ENCODE results near the gene SLC12A1.
A peak's percentile ranks its signal among the peaks of the same experiment; 100 is the strongest.
"Not testable (repeated sequence)": the region's sequence is repeated elsewhere in the genome, so short reads cannot be mapped to it uniquely, and the experiment has no call there.

Gene SLC12A1

DNA sequence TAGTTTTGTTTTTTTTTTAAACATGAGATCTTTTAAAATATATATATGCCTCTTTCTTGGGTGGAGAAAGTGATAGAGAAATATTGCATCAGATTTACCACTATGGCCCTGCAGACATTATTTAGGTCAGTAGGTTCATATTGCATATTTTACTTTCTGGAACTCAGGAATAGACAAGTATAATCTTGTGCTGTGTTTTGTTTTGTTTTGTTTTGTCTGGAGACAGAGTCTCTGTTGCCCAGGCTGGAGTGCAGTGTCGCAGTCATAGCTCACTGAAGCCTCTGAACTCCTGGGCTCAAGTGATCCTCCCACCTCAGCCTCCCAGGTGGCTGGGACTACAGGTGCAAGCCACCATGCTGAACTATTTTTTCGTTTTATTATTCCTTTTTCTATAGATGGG, 103.6 kb downstream of the SLC12A1 start:
- no peak for DNase-seq (ENCODE audit: low read depth)

GRCh38 chr15:48313216-48313615, 107.1 kb downstream of the SLC12A1 start:
- no peak for DNase-seq (ENCODE audit: low read depth)

DNA sequence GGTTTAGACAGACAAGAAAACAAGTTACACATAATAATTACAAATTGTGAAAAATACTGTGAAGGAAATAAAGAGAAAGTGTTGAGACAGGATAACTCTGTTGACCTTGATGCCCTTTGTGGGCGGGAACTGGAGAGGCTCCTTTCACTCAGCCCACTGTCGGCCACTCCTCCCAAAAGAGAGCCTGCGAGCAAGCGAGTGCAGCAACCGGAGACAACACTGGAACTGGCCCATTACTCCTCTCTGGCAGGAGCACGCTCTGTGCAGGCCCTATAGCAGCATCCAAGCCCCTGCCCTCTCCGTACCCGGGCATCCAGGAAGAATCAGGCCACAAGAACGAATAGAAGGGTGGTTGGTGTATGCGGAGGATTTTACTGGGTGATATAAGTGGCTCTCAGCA, 108.9 kb downstream of the SLC12A1 start:
- no peak for DNase-seq (ENCODE audit: low read depth)

- no peak for DNase-seq (ENCODE audit: low read depth)
These were observed 111.1 kb downstream of the SLC12A1 start for GRCh38 chr15:48317221-48317620.

DNA sequence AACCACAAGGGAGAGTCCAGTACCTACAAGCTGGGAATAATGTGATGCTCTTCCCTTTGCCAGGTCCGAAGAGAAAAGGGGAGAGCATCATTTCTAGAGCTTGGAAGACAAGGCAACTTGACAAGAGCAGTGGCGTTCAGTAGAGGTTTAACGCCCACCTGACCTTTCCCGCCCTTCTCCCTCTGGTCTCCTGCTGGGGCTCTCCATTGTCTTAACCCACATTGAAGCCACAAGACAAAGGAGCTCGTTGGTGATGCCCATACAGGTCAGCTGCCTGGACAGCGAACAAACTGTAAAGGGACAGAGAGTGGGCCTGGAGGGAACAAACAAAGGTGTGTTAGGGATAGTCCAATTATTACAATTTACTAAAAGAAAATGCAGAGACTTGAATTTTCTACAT, 112.0 kb downstream of the SLC12A1 start:
- DNase-seq (ENCODE audit: low read depth): no peak

- no peak for DNase-seq (ENCODE audit: low read depth)
These were observed 117.2 kb downstream of the SLC12A1 start for GRCh38 chr15:48323294-48323693.

DNA sequence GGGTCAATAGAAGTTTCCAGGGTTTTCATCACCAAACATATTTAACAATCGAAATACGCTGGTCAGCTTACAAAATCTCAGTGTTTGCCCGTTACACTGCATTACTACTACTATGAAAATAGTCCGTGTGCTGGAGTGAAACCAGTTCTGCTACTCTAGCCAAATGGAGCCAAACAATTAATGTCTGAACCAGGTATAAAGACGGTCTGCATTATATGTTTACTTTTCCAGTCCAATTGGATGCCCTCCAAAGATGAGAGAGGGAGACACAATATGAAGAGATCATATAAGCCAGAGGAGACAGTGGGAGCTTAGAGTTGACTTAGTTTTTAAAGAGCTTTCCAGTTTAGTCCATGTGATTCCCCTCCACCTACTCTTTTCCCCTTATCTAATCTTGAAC, 118.8 kb downstream of the SLC12A1 start:
- DNase-seq (ENCODE audit: low read depth): no peak

- DNase-seq (ENCODE audit: low read depth): no peak
These were observed 119.3 kb downstream of the SLC12A1 start for GRCh38 chr15:48325400-48325799.

DNA sequence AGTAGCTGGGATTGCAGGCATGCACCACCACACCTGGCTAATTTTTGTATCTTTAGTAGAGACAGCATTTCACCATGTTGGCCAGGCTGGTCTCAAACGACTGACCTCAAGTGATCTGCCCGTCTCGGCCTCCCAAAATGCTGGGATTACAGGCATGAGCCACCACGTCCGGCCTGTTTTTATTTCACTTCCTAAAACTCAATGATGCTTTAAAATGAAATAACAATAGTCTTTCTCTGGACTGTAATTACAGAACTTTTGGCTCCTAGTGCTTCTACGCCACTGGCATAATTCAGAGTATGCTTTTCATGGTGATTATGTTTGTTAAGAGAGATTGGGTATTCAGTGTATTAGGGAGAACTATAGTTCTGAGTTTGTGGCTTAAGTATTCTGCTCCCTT, 120.1 kb downstream of the SLC12A1 start:
- not testable (repeated sequence) for DNase-seq (ENCODE audit: low read depth)

- no peak for DNase-seq (ENCODE audit: low read depth)
These were observed 124.1 kb downstream of the SLC12A1 start for GRCh38 chr15:48330105-48330785.

DNA sequence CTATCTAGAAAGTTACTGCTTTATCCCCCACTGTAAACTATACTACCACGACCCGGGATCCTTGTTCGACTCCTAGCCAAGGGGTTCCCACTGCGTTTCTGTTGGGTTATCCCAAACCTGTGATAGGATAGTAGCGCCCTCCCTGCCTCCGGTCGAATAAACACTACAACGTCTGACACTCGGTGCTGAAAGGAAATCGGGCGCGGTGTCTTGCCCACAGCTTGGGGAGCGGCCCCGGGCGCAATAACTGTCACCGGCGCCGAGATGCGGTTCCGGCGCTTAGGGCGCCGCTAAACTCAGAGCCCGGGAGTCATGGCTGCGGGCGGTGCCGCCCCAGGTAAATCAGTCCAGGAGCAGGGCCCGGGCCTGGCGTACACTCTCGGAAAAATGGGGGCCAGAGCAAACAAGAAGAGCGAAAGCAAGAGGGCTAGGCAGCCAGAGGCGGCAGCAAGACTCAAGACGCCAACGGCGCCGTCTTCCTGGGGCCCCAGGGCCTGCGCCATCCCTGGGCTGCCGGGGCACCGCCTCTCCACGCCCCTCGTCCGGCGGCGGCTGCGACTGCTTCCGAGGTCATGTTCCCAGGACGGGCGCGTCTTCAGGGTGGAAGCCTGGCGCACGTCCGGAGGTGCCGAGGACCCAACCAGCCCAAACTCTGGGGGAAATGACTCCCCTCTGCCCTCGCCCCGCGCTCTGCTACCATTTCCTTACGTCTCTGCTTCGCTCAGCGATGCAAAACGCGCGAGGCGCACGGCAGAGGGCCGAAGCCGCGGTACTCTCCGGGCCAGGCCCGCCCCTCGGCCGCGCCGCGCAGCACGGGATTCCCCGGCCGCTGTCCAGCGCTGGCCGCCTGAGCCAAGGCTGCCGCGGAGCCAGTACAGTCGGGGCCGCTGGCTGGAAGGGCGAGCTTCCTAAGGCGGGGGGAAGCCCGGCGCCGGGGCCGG, 125.0 kb downstream of the SLC12A1 start, which contains the start of gene DUT:
TSS of gene DUT (plus strand) at position 575 of the 941 bp plus-strand sequence. CDS start at position 662, 87 bp downstream.
- DNase-seq (ENCODE audit: low read depth): peak; percentile 61

DNA sequence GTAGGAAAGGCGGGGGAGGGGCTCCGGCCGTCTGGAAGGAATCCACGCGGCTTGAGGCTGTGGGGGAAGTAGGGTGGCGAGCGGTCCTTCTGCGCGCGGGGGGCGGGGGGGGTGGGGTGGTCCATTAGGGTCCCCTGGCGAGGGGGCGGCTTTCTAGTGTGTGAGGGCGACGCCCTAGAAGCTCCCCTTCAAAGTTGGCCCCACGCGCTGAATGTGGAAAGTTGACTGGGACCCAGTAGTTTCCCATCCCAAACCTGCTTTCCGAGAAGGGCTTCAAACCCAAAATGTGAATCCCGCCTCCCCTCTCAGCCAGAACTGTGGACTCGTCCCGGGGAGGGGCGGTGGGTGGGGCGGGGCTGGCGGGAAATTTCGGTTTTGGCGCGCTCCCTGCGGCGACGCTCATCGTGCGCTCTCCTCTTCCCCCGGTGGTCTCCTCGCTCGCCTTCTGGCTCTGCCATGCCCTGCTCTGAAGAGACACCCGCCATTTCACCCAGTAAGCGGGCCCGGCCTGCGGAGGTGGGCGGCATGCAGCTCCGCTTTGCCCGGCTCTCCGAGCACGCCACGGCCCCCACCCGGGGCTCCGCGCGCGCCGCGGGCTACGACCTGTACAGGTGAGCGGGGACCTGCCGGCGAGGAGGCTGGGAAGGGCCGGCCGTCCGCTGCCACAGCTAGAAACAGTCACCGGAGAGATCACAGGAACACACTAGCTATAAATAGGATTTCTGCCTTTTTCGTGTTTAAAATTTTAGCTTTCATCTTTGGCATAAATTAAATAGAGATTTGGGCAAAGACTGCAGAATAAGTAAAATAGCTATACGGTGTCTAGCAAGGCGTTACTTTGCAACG, 125.9 kb downstream of the SLC12A1 start:
- peak; percentile 40 for DNase-seq (ENCODE audit: low read depth)

DNA sequence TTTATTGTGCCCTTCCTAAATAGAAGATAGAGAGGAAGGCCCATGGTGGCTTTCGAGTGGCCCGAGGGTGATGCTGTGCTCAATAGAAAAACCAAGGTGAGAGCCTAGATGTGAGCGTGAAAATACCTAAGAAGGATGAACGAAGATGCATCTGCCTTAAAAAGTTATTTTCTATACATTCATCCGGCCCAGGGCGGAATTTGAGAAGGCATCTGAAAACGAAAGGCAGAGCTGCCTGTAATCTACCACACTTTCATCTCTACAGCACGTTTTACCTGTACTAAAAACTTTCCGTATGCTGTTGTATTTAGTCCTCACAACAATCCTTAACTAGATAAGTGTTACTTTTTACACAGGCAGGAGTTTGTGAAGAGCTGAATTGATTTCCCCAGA, 126.5 kb downstream of the SLC12A1 start:
- no peak for DNase-seq (ENCODE audit: low read depth)

- no peak for DNase-seq (ENCODE audit: low read depth)
These were observed 127.4 kb downstream of the SLC12A1 start for GRCh38 chr15:48333540-48333939.

GRCh38 chr15:48334260-48334659, 128.2 kb downstream of the SLC12A1 start:
- DNase-seq (ENCODE audit: low read depth): no peak

GRCh38 chr15:48336940-48337339, 130.8 kb downstream of the SLC12A1 start:
- DNase-seq (ENCODE audit: low read depth): no peak

DNA sequence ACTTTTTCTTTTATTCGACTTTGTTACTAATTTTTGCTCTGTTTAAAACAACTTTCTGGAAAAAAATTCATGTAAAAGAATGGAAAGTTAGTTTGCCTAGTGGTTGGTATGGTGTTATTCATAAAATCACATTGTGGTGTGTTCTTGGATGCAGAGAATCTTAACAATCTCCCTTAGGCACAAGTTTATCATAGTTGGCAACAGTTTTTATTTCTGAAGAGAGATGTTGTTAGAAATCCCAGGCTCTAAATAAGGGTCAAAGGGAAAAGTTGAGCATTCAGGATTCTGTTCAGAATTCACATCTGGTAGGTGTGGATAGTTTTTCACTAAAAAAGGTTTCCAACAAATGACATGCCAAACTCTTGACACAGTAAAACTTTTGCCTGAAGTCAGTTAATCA, 131.5 kb downstream of the SLC12A1 start:
- DNase-seq (ENCODE audit: low read depth): no peak

DNA sequence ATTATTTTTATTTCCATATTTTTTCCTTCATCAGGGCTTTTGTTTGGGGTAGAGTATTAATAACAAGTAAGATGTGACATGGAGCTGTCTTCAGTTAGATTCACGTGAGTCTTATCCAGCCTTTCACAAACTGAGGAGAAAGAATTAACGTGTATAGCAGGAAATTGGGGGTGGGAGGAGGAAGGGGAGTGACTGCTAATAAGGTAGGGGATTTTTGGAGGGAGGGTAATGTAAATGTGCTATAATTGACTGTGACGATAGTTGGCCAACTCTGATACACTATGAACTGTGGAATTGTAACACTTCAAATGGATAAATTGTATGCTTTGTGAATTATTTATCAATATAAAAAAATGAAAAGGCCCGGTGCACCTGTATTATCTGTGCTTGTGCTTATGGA, 134.0 kb downstream of the SLC12A1 start:
- no peak for DNase-seq (ENCODE audit: low read depth)

- DNase-seq (ENCODE audit: low read depth): no peak
These were observed 137.8 kb downstream of the SLC12A1 start for GRCh38 chr15:48343865-48344264.

- DNase-seq (ENCODE audit: low read depth): no peak
These were observed 139.4 kb downstream of the SLC12A1 start for GRCh38 chr15:48345516-48345915.

DNA sequence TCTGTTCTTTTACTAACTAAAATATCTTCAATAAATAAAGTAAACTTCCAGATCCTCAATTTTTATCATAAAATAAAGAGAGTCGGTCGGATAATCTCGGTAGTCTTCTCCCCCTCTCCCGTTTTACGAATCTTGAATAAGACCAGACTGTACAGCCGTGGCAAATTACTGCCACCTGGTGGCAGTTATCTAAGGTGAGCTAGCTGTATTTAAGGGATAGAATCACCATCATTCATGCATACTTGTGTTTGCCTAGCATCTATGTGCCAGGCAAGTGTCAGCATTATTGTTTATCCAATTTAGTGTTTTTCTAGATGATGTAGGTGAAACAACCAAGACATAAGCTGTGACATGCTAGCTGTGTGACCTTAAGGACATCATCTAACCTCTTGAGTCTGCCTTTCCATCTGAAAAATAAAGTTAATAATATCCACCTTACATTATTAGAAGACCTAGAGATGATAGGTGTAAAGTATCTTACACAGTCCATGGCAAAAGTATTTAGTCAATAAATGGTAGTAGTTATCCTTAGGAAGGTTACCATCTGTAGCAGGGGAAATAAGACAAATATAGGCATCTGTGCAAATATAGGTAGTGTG, 146.5 kb downstream of the SLC12A1 start:
- no peak for DNase-seq (ENCODE audit: low read depth)

All from HS-27A (cell line).